IMR-90 (cell line): ENCODE results near the gene NFAT5. TPM values are rescaled to one million over a fixed set of nuclear protein-coding genes. Genes with fewer than 3 reads are reported as not detected.

ENCODE experiments used
- ATAC-seq: fragments of 200-7000 bp; cut with Tn5 transposase; 2 replicates; pipeline ENCODE4 v1.9.1; 2020; ENCODE audit warnings: low read depth, mild to moderate bottlenecking, moderate library complexity
- BruUV-seq: library from RNA; stranded (reverse); fragments of 400-500 nt; replicated peaks from 2 replicates; lab custom pipeline; 2021; lab: Mats Ljungman, UMichigan
- CTCF ChIA-PET: fragments of 300-600 bp; formaldehyde crosslinking; extraction: SDS; loops from one replicate; lab custom pipeline; 2021; ENCODE audit warnings: antibody characterized with exemption; lab: Yijun Ruan, JAX
- POLR2A ChIA-PET: fragments of 300-600 bp; sonication (Branson Sonifier 250); formaldehyde crosslinking; loops from one replicate; lab custom pipeline; 2022; ENCODE audit warnings: antibody characterized with exemption; ENCODE audit not compliant: unreplicated experiment; lab: Charles Lee
- DNase-seq: peaks from one replicate; pipeline ENCODE4 v3.0.0; 2013
- H2AFZ ChIP-seq: replicated peaks from 2 replicates; pipeline ENCODE3; 2013; ENCODE audit warnings: low read length, mild to moderate bottlenecking; ENCODE audit not compliant: poor library complexity
- H2AK5ac ChIP-seq: 2 replicates; pipeline ENCODE4 v1.6.1; 2013; ENCODE audit warnings: low read depth, low read length, inconsistent platforms
- H2AK9ac ChIP-seq: replicated peaks from 2 replicates; pipeline ENCODE3; 2013; ENCODE audit warnings: mild to moderate bottlenecking, low read depth, low read length, moderate library complexity; ENCODE audit not compliant: poor library complexity
- H2BK120ac ChIP-seq: 2 replicates; pipeline ENCODE4 v1.6.1; 2013; ENCODE audit warnings: low read depth, low read length, inconsistent platforms
- H2BK15ac ChIP-seq: 3 replicates; pipeline ENCODE4 v1.6.1; 2013; ENCODE audit warnings: low read depth, low read length, inconsistent platforms
- H2BK20ac ChIP-seq: 2 replicates; pipeline ENCODE4 v1.6.1; 2013; ENCODE audit warnings: low read depth, mild to moderate bottlenecking, inconsistent platforms, low read length, moderate library complexity
- H2BK5ac ChIP-seq: 2 replicates; pipeline ENCODE4 v1.6.1; 2013; ENCODE audit warnings: mild to moderate bottlenecking, low read depth, low read length, inconsistent platforms; ENCODE audit not compliant: poor library complexity, severe bottlenecking
- H3K14ac ChIP-seq: replicated peaks from 2 replicates; pipeline ENCODE4 v1.6.1; 2013; ENCODE audit warnings: low read depth, low read length, inconsistent platforms
- H3K18ac ChIP-seq: 2 replicates; pipeline ENCODE4 v1.6.1; 2013; ENCODE audit warnings: low read depth, low read length, control low read depth
- H3K23ac ChIP-seq: 2 replicates; pipeline ENCODE4 v1.6.1; 2013; ENCODE audit warnings: low read depth, low read length, inconsistent platforms
- H3K27ac ChIP-seq: 2 replicates; pipeline ENCODE4 v1.5.1; 2013; ENCODE audit warnings: mild to moderate bottlenecking, control low read depth, low read length; ENCODE audit not compliant: insufficient read depth
- H3K27me3 ChIP-seq: 2 replicates; pipeline ENCODE4 v1.6.1; 2013; ENCODE audit warnings: low read length; ENCODE audit not compliant: control insufficient read depth, insufficient read depth
- H3K36me3 ChIP-seq: 2 replicates; pipeline ENCODE4 v1.6.1; 2013; ENCODE audit warnings: low read length, mixed read lengths; ENCODE audit not compliant: control insufficient read depth, insufficient read depth
- H3K4ac ChIP-seq: 2 replicates; pipeline ENCODE4 v1.6.1; 2013; ENCODE audit warnings: low read depth, low read length, inconsistent platforms
- H3K4me1 ChIP-seq: 2 replicates; pipeline ENCODE4 v1.6.1; 2013; ENCODE audit warnings: low read length, mixed read lengths; ENCODE audit not compliant: control insufficient read depth, insufficient read depth
- H3K4me2 ChIP-seq: 2 replicates; pipeline ENCODE4 v1.6.1; 2013; ENCODE audit warnings: low read depth, mild to moderate bottlenecking, control low read depth, low read length, moderate library complexity
- H3K4me3 ChIP-seq: 2 replicates; pipeline ENCODE4 v1.5.1; 2013; ENCODE audit warnings: low read depth, mild to moderate bottlenecking, control low read depth, low read length, moderate library complexity; ENCODE audit not compliant: insufficient read depth
- H3K56ac ChIP-seq: 2 replicates; pipeline ENCODE4 v1.6.1; 2013; ENCODE audit warnings: low read length, inconsistent platforms; ENCODE audit not compliant: insufficient read depth; ENCODE audit errors: extremely low read depth
- H3K79me1 ChIP-seq, 2 experiments: 2 replicates each; pipeline ENCODE4 v1.6.1; 2013; ENCODE audit warnings: low read length in 2 of 2, inconsistent platforms in 1 of 2, low read depth in 1 of 2
- H3K9ac ChIP-seq: 2 replicates; pipeline ENCODE4 v1.6.1; 2013; ENCODE audit warnings: low read depth, low read length, control low read depth
- H3K9me1 ChIP-seq: 2 replicates; pipeline ENCODE4 v1.6.1; 2013; ENCODE audit warnings: low read length, inconsistent platforms; ENCODE audit not compliant: insufficient read depth
- H3K9me3 ChIP-seq: 2 replicates; pipeline ENCODE4 v1.6.1; 2013; ENCODE audit warnings: low read length; ENCODE audit not compliant: control insufficient read depth, insufficient read depth
- H4K20me1 ChIP-seq: 2 replicates; pipeline ENCODE4 v1.6.1; 2013; ENCODE audit warnings: low read length, inconsistent platforms; ENCODE audit not compliant: insufficient read depth
- H4K5ac ChIP-seq: 2 replicates; pipeline ENCODE4 v1.6.1; 2013; ENCODE audit warnings: mild to moderate bottlenecking, low read depth, low read length, control low read depth
- H4K8ac ChIP-seq, 2 experiments: 2 replicates each; pipeline ENCODE4 v1.6.1; 2013; ENCODE audit warnings: low read depth in 2 of 2, low read length in 2 of 2, control low read depth in 1 of 2, inconsistent platforms in 1 of 2
- H4K91ac ChIP-seq: 2 replicates; pipeline ENCODE4 v1.6.1; 2013; ENCODE audit warnings: low read depth, low read length, inconsistent platforms; ENCODE audit not compliant: insufficient read depth
- BHLHE40 ChIP-seq: fragments of 150-350 bp; IDR thresholded peaks from 2 replicates; pipeline ENCODE4 v1.6.1; 2016; ENCODE audit warnings: mild to moderate bottlenecking, low read depth, low read length
- CEBPB ChIP-seq: IDR thresholded peaks from 2 replicates; pipeline ENCODE4 v1.6.1; 2012; ENCODE audit warnings: low read depth, low read length, improper control_type of control experiment
- CHD1 ChIP-seq: IDR thresholded peaks from 2 replicates; pipeline ENCODE4 v1.6.1; 2012; ENCODE audit warnings: low read depth, low read length, improper control_type of control experiment
- CTCF ChIP-seq: conservative IDR thresholded peaks from 2 replicates; pipeline ENCODE4 v1.5.1; 2012; ENCODE audit warnings: mild to moderate bottlenecking, low read depth, low read length, improper control_type of control experiment
- ELK1 ChIP-seq: fragments of 150-350 bp; IDR thresholded peaks from 2 replicates; pipeline ENCODE4 v1.6.1; 2016; ENCODE audit warnings: low read depth, mild to moderate bottlenecking, low read length, moderate library complexity, borderline replicate concordance
- FOS ChIP-seq: fragments of 150-350 bp; IDR thresholded peaks from 2 replicates; pipeline ENCODE4 v1.6.1; 2016; ENCODE audit warnings: low read depth, low read length
- MAFK ChIP-seq: IDR thresholded peaks from 2 replicates; pipeline ENCODE4 v1.6.1; 2012; ENCODE audit warnings: low read depth, low read length, improper control_type of control experiment
- MAZ ChIP-seq: IDR thresholded peaks from 2 replicates; pipeline ENCODE4 v1.6.1; 2012; ENCODE audit warnings: low read depth, mild to moderate bottlenecking, low read length, improper control_type of control experiment, moderate library complexity, borderline replicate concordance
- NFE2L2 ChIP-seq: fragments of 150-350 bp; IDR thresholded peaks from 2 replicates; pipeline ENCODE4 v1.6.1; 2016; ENCODE audit warnings: low read depth, mild to moderate bottlenecking, low read length
- POLR2A ChIP-seq: IDR thresholded peaks from 2 replicates; pipeline ENCODE4 v1.6.1; 2012; ENCODE audit warnings: mild to moderate bottlenecking, low read depth, low read length
- RAD21 ChIP-seq: IDR thresholded peaks from 2 replicates; pipeline ENCODE4 v1.6.1; 2012; ENCODE audit warnings: low read length, improper control_type of control experiment
- RCOR1 ChIP-seq: IDR thresholded peaks from 2 replicates; pipeline ENCODE4 v1.6.1; 2012; ENCODE audit warnings: mild to moderate bottlenecking, low read length, improper control_type of control experiment; ENCODE audit not compliant: insufficient replicate concordance
- RFX5 ChIP-seq: IDR thresholded peaks from 2 replicates; pipeline ENCODE4 v1.8.0; 2012; ENCODE audit warnings: low read depth, mild to moderate bottlenecking, low read length, moderate library complexity
- SMC3 ChIP-seq: fragments of 150-350 bp; IDR thresholded peaks from 2 replicates; pipeline ENCODE4 v1.6.1; 2016; ENCODE audit warnings: low read depth, mild to moderate bottlenecking, antibody characterized with exemption, low read length, moderate library complexity
- USF2 ChIP-seq: fragments of 150-350 bp; IDR thresholded peaks from 2 replicates; pipeline ENCODE4 v1.6.1; 2017; ENCODE audit warnings: mild to moderate bottlenecking, antibody characterized with exemption, low read length, low read depth
- WGBS, 2 experiments: methylation state at CpG; one replicate each; pipeline versions ENCODE4 v1.1.5 to v1.1.7; 2013; ENCODE audit warnings: missing lambda C conversion rate in 2 of 2; ENCODE audit not compliant: insufficient read length in 1 of 2; ENCODE audit errors: extremely low coverage in 2 of 2; 5-methylcytosine and 5-hydroxymethylcytosine counted together
- dilution Hi-C: fragments of 300-500 bp; cut with HindIII; formaldehyde crosslinking; loops from one replicate; pipeline ENCODE4 v1.14.3; 2018; ENCODE audit warnings: low sequenced_read_pairs; ENCODE audit not compliant: unreplicated experiment
- in situ Hi-C: fragments of 300-500 bp; cut with MboI; formaldehyde crosslinking; loops from 3 replicates; pipeline ENCODE4 v1.14.3; 2019; ENCODE audit warnings: low sequenced_read_pairs, inconsistent platforms, mixed read lengths
- intact Hi-C: fragments of 100-400 bp; cut with micrococcal nuclease; formaldehyde crosslinking; loops from 2 replicates; pipeline ENCODE4 v1.10.0; 2022
- polyA plus RNA-seq, 3 experiments: library from polyadenylated mRNA; depleted of rRNA; stranded (reverse); fragments of >200 nt; gene quantifications; 2 replicates each; pipeline ENCODE4 v1.2.3, GENCODE V29; 2012; ENCODE audit warnings: low replicate concordance in 1 of 3
- total RNA-seq: library from RNA; depleted of rRNA; stranded (reverse); fragments of >200 nt; gene quantifications from 2 replicates; pipeline ENCODE4 v1.2.3, GENCODE V29; 2012

The NFAT5 gene
- total and polyA plus RNA-seq, 2 of the 4 experiments (the other 2 are of a cell fraction), result 10.9 to 20.1 TPM

DNA sequence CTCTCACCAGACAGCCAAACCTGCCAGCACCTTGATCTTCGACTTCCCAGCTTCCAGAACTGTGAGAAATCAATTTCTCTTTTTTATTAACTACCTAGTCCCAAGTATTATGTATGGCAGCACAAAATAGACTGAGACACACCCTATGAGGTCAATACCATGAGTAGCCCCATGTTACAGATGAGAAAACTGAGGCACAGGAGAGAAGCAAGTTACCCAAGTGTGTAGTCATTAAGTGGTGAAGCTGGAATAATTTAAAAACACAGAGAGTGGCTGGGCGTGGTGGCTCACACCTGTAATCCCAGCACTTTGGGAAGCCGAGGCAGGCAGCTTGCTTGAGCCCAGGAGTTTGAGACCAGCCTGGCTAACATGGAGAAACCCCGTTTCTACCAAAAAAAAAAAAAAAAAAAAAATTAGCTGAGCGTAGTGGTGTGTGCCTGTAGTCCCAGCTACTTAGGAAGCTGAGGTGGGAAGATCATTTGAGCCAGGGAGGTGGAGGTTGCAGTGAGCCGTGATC is 155.7 kb downstream of the NFAT5 start:
- Histone ChIP-seq H2AFZ (no peak overlapping the region), H4K91ac (no peak overlapping the region), H3K27me3 (no peaks in the 10 kb centered on the region), H4K5ac (no peak overlapping the region), H2BK15ac (no peak overlapping the region), H3K4me2 (no peak overlapping the region), H3K27ac (no peak overlapping the region), H3K9ac (no peak overlapping the region), H2AK9ac (no peak overlapping the region), H3K4me3 (no peak overlapping the region), H3K9me3 (no peaks in the 10 kb centered on the region), H3K4me1 (peaks cover 4% of the 10 kb centered on the region; the same call in 1 of the 2 replicates), H4K20me1 (peaks cover 37% of the 10 kb centered on the region; the same call in 1 of the 2 replicates), H2BK5ac (no peak overlapping the region), H3K4ac (no peak overlapping the region), H3K9me1 (peaks cover 6% of the 10 kb centered on the region; the same call in 1 of the 2 replicates), H3K23ac (no peak overlapping the region), H2AK5ac (no peak overlapping the region), H3K56ac (no peak overlapping the region), H2BK120ac (no peak overlapping the region), H3K14ac (no peak overlapping the region), H2BK20ac (no peak overlapping the region), H3K79me1 (peaks cover 23 to 76% of the 10 kb centered on the region in 2 experiments), H4K8ac (no peak overlapping the region), H3K36me3 (peaks cover 29% of the 10 kb centered on the region), H3K18ac (no peak overlapping the region)
- CTCF ChIA-PET, result no interaction called here
- ATAC-seq (no peak), DNase-seq (no peak)
- BruUV-seq, result no TSS peak
- POLR2A ChIA-PET, result no interaction called here
- 100% methylated on average over 1 of the region's 6 CpGs; no CpG with 5 or more reads in 1 of the 2 experiments for WGBS, 2 experiments
- intact Hi-C loops, result no loop called here
- dilution Hi-C loops, result no loop called here
- TF ChIP-seq MAZ, result no peak
- no peak for TF ChIP-seq CHD1
- TF ChIP-seq BHLHE40, result no peak
- no peak for TF ChIP-seq CTCF
- no peak for TF ChIP-seq RCOR1
- no peak for TF ChIP-seq ELK1
- no peak for TF ChIP-seq NFE2L2
- TF ChIP-seq MAFK, result no peak
- TF ChIP-seq SMC3, result no peak
- TF ChIP-seq FOS, result no peak
- no peak for TF ChIP-seq POLR2A
- TF ChIP-seq RFX5, result no peak
- no peak for TF ChIP-seq CEBPB
- TF ChIP-seq USF2, result no peak
- no peak for TF ChIP-seq RAD21
- in situ Hi-C loops, result no loop called here
